ENCODE results near the gene LAS1L.
"Not testable (repeated sequence)": the region's sequence is repeated elsewhere in the genome, so short reads cannot be mapped to it uniquely, and the experiment has no call there.

The LAS1L gene

DNA sequence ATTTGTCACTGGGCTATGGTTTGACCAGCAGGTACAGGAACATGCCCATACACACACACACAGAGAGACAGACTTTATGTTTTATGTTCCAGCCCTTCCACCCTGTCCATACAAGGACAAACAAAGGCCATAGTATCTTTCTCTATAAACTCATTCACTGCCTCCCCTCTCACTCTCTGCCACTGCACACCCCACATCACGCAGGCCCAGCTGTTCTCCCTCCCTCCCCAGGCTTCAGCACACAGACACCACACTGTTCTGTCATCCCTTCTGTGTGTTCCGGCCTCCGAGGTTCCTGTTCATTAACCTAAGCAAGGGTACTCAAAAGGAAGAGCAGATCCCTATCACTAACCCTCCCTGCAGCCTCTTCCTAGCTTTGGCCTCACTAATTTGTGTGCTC lies 17.8 kb downstream of the LAS1L start:
- no peak for DNase-seq

GRCh38 chrX:65513610-65514009 lies 21.0 kb downstream of the LAS1L start:
- no peak for DNase-seq

DNA sequence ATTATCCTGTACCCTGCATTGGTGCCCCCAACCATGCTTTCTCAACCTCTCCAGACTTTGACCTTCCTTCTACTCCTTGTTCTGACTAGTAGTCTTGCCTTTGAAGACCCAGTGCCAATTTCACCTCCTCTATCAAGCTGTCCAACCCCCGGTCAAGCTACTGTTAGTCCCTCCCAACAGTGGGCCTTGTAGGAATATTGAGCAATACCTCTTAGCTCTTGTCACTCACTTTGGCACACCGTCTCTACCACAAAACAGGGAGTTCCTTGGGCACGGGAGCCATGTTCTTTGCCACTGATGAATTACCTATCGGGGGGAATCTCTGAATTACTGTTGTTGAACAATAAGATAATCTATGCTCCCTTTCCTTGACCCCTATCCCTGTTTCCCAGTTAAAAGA lies 25.2 kb downstream of the LAS1L start:
- DNase-seq: no peak

GRCh38 chrX:65508851-65509250 lies 25.7 kb downstream of the LAS1L start:
- DNase-seq: no peak

- no peak for DNase-seq
These were observed 32.0 kb downstream of the LAS1L start for GRCh38 chrX:65502618-65503017.

DNA sequence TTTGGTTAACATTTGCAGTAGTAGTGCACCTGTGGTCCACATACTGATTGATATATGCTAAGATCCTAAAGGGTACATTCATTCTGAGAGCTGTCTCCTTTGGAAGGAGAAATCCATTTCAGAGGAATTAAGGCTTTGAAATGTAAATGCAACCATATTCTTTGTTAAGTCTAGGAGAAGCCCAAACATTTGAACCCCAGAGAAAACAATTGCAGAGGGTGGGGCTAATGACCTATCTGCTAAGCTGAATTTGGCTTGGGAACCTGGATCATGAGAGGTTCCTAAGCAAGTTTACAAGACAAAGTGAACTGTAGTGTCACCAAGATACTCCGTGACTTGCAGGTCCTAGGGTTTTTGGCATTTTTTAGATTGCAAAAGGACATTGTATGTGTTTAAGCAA lies 41.2 kb downstream of the LAS1L start:
- DNase-seq: no peak

- no peak for DNase-seq
These were observed 43.0 kb downstream of the LAS1L start for GRCh38 chrX:65491620-65492019.

- no peak for DNase-seq
These were observed 46.1 kb downstream of the LAS1L start for GRCh38 chrX:65488495-65488894.

GRCh38 chrX:65480960-65481359 lies 53.6 kb downstream of the LAS1L start:
- no peak for DNase-seq

DNA sequence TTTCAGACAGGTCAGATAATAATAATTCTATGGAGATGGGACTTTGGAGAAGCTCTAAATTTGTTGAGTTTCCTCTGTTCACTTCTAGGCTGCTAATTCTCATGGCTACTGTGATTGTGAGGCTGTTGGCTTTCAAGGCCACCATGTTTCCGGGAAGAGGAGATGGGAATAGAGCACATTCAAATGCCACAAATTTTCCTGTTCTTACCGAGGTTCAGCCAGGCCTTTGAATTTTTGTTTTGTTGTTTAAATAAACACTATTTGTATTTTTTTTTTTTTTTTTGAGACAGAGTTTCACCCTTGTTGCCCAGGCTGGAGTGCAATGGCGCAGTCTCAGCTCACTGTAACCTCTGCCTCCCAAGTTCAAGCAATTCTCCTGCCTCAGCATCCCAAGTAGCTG lies 55.5 kb downstream of the LAS1L start:
- not testable (repeated sequence) for DNase-seq

GRCh38 chrX:65476564-65476963 lies 58.0 kb downstream of the LAS1L start:
- no peak for DNase-seq

DNA sequence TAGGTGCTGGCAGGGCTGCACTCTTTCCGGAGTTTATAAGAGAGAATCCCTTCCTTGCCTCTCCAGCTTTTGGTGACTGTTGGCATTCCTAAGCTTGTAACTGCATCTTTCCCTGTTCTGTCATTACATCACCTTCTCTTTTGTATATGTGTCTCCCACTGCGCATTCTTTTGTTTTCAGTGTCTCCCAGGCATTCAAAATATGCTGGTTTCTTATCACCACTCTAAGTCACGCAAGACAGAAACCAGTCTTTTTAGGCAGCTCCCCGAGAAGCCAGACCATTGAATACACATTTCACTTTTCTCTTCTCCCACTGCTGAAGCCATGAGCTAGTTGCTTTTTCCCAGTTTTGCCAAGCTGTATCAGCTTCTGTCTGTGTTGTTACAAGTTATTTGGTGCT lies 71.0 kb downstream of the LAS1L start:
- DNase-seq: no peak
